Right ventricle myocardium inferior (tissue), 1 donor: ENCODE measurements around the gene MYO1A. TPM values are rescaled to one million over a fixed set of nuclear protein-coding genes. Genes with fewer than 3 reads are reported as not detected.

Experiments used
- ATAC-seq: fragments of 200-7000 bp; cut with Tn5 transposase; one replicate; pipeline ENCODE4 v1.9.1; 2020; ENCODE audit warnings: mild to moderate bottlenecking, moderate library complexity
- DNase-seq: peaks from one replicate; pipeline ENCODE4 v3.0.0; 2021; ENCODE audit errors: missing footprints
- intact Hi-C: fragments of 100-400 bp; cut with DNase I; formaldehyde crosslinking; loops from one replicate; pipeline ENCODE4 v1.11.0; 2022
- long read RNA-seq: library from polyadenylated mRNA; unstranded; transcript quantifications from one replicate; pipeline ENCODE4 v2.0.0, GENCODE V29; 2021
- total RNA-seq: library from RNA; stranded (reverse); fragmentation: NEBNext Ultra II Directional; extraction: Animal tissue kit (Norgen Biotek cat#: 25700); gene quantifications from one replicate; pipeline ENCODE4 v1.2.1, GENCODE V29; 2021
- donor health status: DM: no; HTN: yes; CAD: no; lungs with severe emphysema.

The MYO1A gene
- total RNA-seq: not detected
- long read RNA-seq: 0 reads

- DNase-seq: no peak
- intact Hi-C loops: no loop called here
Measured at GRCh38 chr12:57049890-57050289, at the start of gene MYO1A. Gene MYO1A, minus strand, starts transcription at chr12:57050129. Its CDS starts 1,806 bp downstream, at chr12:57048323.

GRCh38 chr12:57099047-57099714, 49.3 kb upstream of the MYO1A start:
- DNase-seq (no peak), ATAC-seq (no peak)
- intact Hi-C loops: no loop called here

More at GRCh38 chr12:57049890-57050289, at the start of gene MYO1A:
- no peak for ATAC-seq

GRCh38 chr12:57098546-57098945, 48.6 kb upstream of the MYO1A start:
- intact Hi-C loops: no loop called here
- ATAC-seq (no peak), DNase-seq (no peak)

- DNase-seq (no peak), ATAC-seq (no peak)
- intact Hi-C loops: no loop called here
Measured at GRCh38 chr12:57097554-57097835, 47.6 kb upstream of the MYO1A start.

- no peak for DNase-seq
- ATAC-seq: no peak
- intact Hi-C loops: no loop called here
Measured at GRCh38 chr12:57096748-57097553, 47.0 kb upstream of the MYO1A start.

GRCh38 chr12:57096099-57096572, 46.2 kb upstream of the MYO1A start:
- ATAC-seq: no peak
- DNase-seq: no peak

GRCh38 chr12:57095440-57095839, 45.5 kb upstream of the MYO1A start:
- intact Hi-C loops: no loop called here
- ATAC-seq: no peak
- no peak for DNase-seq

More at GRCh38 chr12:57096099-57096572, 46.2 kb upstream of the MYO1A start:
- intact Hi-C loops: no loop called here

- no peak for ATAC-seq
- DNase-seq: no peak
- intact Hi-C loops: no loop called here
Measured at GRCh38 chr12:57094208-57095160, 44.6 kb upstream of the MYO1A start.

- intact Hi-C loops: no loop called here
- peak; percentile 63 for ATAC-seq
- peak; percentile 81 for DNase-seq
Measured at GRCh38 chr12:57093415-57094207, 43.7 kb upstream of the MYO1A start.

- no peak for ATAC-seq
- DNase-seq: no peak
- intact Hi-C loops: no loop called here
Measured at GRCh38 chr12:57092876-57093414, 43.0 kb upstream of the MYO1A start.

- ATAC-seq (no peak), DNase-seq (no peak)
- intact Hi-C loops: no loop called here
Measured at GRCh38 chr12:57092529-57092862, 42.6 kb upstream of the MYO1A start.

GRCh38 chr12:57091638-57092528, 42.0 kb upstream of the MYO1A start:
- ATAC-seq: no peak
- DNase-seq: peak; percentile 42
- intact Hi-C loops: no loop called here

- ATAC-seq (no peak), DNase-seq (peak; percentile 2)
- intact Hi-C loops: no loop called here
Measured at GRCh38 chr12:57090924-57091637, 41.2 kb upstream of the MYO1A start.

- DNase-seq (no peak), ATAC-seq (no peak)
Measured at GRCh38 chr12:57090490-57090889, 40.6 kb upstream of the MYO1A start.

GRCh38 chr12:57089271-57090245, 39.6 kb upstream of the MYO1A start:
- DNase-seq: peak; percentile 89
- intact Hi-C loops: no loop called here
- ATAC-seq: no peak

More at GRCh38 chr12:57090490-57090889, 40.6 kb upstream of the MYO1A start:
- intact Hi-C loops: no loop called here
